ENCODE measurements around the gene HMGB4. TPM values are rescaled to one million over a fixed set of nuclear protein-coding genes. Genes with fewer than 3 reads are reported as not detected.

Gene HMGB4
- total RNA-seq, 1 donor from 2014 or later, result not detected

GRCh38 chr1:33908324-33908956 is 44.6 kb downstream of the HMGB4 start:
- Mint-ChIP-seq H3K27ac (ENCODE audit: unreplicated experiment) (no peak overlapping the region), H3K4me3 (no peak overlapping the region), H3K9me3 (peaks cover 3% of the 10 kb centered on the region), H3K27me3 (ENCODE audit: low read depth) (peaks cover 19% of the 10 kb centered on the region), H3K4me1 (no peaks in the 10 kb centered on the region), H3K36me3 (ENCODE audit: low read depth) (no peaks in the 10 kb centered on the region)
- no peak for TF ChIP-seq CTCF (conservative IDR thresholded peaks at IDR 0.05)
- DNase-seq (ENCODE audit: low read depth, low spot score), result no peak
